Activated T-cell treated with anti-CD3 and anti-CD28 coated beads, Interleukin-2, amount 50 U/mL, for 4 hours (primary cell): ENCODE results near the gene ARID3C. TPM values are rescaled to one million over a fixed set of nuclear protein-coding genes. Genes with fewer than 3 reads are reported as not detected.

Experiments
- ATAC-seq, 2 donors: fragments of 200-7000 bp; cut with Tn5 transposase; one replicate each; pipeline ENCODE4 v1.10.0; 2021
- DNase-seq: peaks from one replicate; pipeline ENCODE4 v3.0.0-alpha.2; 2020
- H3K27me3 Mint-ChIP-seq: one replicate; pipeline ENCODE4 v1.8.0; 2021; ENCODE audit warnings: low read depth, mixed read lengths
- H3K36me3 Mint-ChIP-seq: one replicate; pipeline ENCODE4 v1.8.0; 2022; ENCODE audit warnings: mixed read lengths; ENCODE audit not compliant: insufficient read depth
- H3K4me1 Mint-ChIP-seq: one replicate; pipeline ENCODE4 v1.8.0; 2021; ENCODE audit warnings: low read depth, mixed read lengths
- H3K4me3 Mint-ChIP-seq: one replicate; pipeline ENCODE4 v1.8.0; 2021; ENCODE audit warnings: mild to moderate bottlenecking, moderate library complexity, mixed read lengths
- H3K9me3 Mint-ChIP-seq: one replicate; pipeline ENCODE4 v1.8.0; 2021; ENCODE audit warnings: mixed read lengths
- total RNA-seq, 3 donors: library from RNA; stranded (reverse); gene quantifications; one replicate each; pipeline ENCODE4 v1.2.1, GENCODE V29; 2021

ARID3C gene
- total RNA-seq, 3 donors from 2014 or later: not detected

DNA sequence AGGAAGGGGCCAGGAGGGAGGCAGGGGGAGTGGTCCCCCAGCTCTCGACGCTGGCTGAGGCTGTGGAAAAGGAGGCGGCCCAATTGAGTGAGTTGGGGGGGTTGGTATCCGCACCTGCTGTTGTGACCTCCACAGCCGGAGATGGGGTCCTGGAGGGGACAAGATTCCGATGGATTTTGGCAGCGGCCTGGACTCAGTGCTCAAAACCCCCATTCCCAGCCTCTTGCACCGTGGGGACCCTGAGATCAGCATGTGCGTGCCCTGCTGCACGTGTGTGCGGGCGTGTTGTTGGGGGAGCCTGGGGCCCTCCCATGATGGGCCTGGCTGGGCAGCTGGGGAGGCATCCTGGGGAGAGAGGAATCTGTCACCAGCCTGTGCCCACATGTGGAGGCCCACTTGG is 54.3 kb downstream of the ARID3C start:
- no peak for ATAC-seq
- Mint-ChIP-seq H3K4me1 (peaks cover 6% of the 10 kb centered on the region), H3K9me3 (no peaks in the 10 kb centered on the region), H3K4me3 (no peak overlapping the region), H3K36me3 (no peaks in the 10 kb centered on the region), H3K27me3 (peaks cover 53% of the 10 kb centered on the region)
- DNase-seq: no peak

GRCh38 chr9:34573599-34574325 is 55.1 kb downstream of the ARID3C start:
- no peak for ATAC-seq

GRCh38 chr9:34572628-34573027 is 56.2 kb downstream of the ARID3C start:
- no peak overlapping the region for H3K4me3 Mint-ChIP-seq
- H3K9me3 Mint-ChIP-seq: no peaks in the 10 kb centered on the region
- ATAC-seq (peak; percentile 32 to 57), DNase-seq (no peak)
- peaks cover 4% of the 10 kb centered on the region for H3K4me1 Mint-ChIP-seq
- H3K27me3 Mint-ChIP-seq: peaks cover 47% of the 10 kb centered on the region
- no peaks in the 10 kb centered on the region for H3K36me3 Mint-ChIP-seq

More at GRCh38 chr9:34573599-34574325, 55.1 kb downstream of the ARID3C start:
- H3K9me3 Mint-ChIP-seq: no peaks in the 10 kb centered on the region
- no peak overlapping the region for H3K4me3 Mint-ChIP-seq
- peaks cover 47% of the 10 kb centered on the region for H3K27me3 Mint-ChIP-seq
- no peaks in the 10 kb centered on the region for H3K36me3 Mint-ChIP-seq
- no peak for DNase-seq
- peaks cover 4% of the 10 kb centered on the region for H3K4me1 Mint-ChIP-seq

- no peak overlapping the region for H3K4me3 Mint-ChIP-seq
- no peak for DNase-seq
- peaks cover 46% of the 10 kb centered on the region for H3K27me3 Mint-ChIP-seq
- no peaks in the 10 kb centered on the region for H3K4me1 Mint-ChIP-seq
- no peaks in the 10 kb centered on the region for H3K9me3 Mint-ChIP-seq
- no peak for ATAC-seq
- no peaks in the 10 kb centered on the region for H3K36me3 Mint-ChIP-seq
These were observed 56.8 kb downstream of the ARID3C start for GRCh38 chr9:34572092-34572491.

GRCh38 chr9:34571481-34571810 is 57.4 kb downstream of the ARID3C start:
- Mint-ChIP-seq H3K27me3 (peaks cover 47% of the 10 kb centered on the region), H3K4me1 (no peaks in the 10 kb centered on the region), H3K4me3 (no peak overlapping the region), H3K36me3 (no peaks in the 10 kb centered on the region), H3K9me3 (no peaks in the 10 kb centered on the region)
- no peak for DNase-seq
- ATAC-seq: no peak

Other genes starting within 250 kb of the ARID3C start
- gene FAM219A, start 170.5 kb downstream of the ARID3C start, total RNA-seq: 10 to 100 TPM; 23.1 to 31.2 (median 26.4) TPM
- gene DNAI1, start 170.3 kb downstream of the ARID3C start, total RNA-seq: not detected
- gene ENHO, start 106.1 kb downstream of the ARID3C start, total RNA-seq: not detected
- under 1 TPM in 1 of 3 donors, not detected in 2; 0.18 TPM for gene CNTFR, start 39.3 kb downstream of the ARID3C start, total RNA-seq
- gene RPP25L, start 17.0 kb downstream of the ARID3C start, total RNA-seq: 10 to 100 TPM; 26.6 to 30.2 (median 29.9) TPM
- 10 to 100 TPM; 58.8 to 69.2 (median 64.2) TPM for gene DCTN3, start 8.6 kb downstream of the ARID3C start, total RNA-seq
- gene SIGMAR1, start 8.7 kb upstream of the ARID3C start, total RNA-seq: 100 to 1,000 TPM; 120 to 128 (median 123) TPM
- 10 to 100 TPM; 29.8 to 37.7 (median 30.3) TPM for gene GALT, start 17.6 kb upstream of the ARID3C start, total RNA-seq
- 10 to 100 TPM in 1 of 3 donors, 1 to 10 TPM in 2; 7.7 to 10.4 (median 8.8) TPM for gene IL11RA, start 23.1 kb upstream of the ARID3C start, total RNA-seq
- under 1 TPM; 0.24 to 0.43 (median 0.26) TPM for gene CCL27, start 33.6 kb upstream of the ARID3C start, total RNA-seq
- gene CCL19, start 62.2 kb upstream of the ARID3C start, total RNA-seq: 1 to 10 TPM in 2 of 3 donors, under 1 TPM in 1; 0.82 to 1.1 (median 1.0) TPM
- not detected for gene CCL21, start 81.1 kb upstream of the ARID3C start, total RNA-seq